Measurements from ENCODE around the gene PEPD. TPM values are rescaled to one million over a fixed set of nuclear protein-coding genes. Genes with fewer than 3 reads are reported as not detected.

Gene PEPD
- polyA plus RNA-seq, 1 donor from 2014 or later = 43.9 TPM

DNA sequence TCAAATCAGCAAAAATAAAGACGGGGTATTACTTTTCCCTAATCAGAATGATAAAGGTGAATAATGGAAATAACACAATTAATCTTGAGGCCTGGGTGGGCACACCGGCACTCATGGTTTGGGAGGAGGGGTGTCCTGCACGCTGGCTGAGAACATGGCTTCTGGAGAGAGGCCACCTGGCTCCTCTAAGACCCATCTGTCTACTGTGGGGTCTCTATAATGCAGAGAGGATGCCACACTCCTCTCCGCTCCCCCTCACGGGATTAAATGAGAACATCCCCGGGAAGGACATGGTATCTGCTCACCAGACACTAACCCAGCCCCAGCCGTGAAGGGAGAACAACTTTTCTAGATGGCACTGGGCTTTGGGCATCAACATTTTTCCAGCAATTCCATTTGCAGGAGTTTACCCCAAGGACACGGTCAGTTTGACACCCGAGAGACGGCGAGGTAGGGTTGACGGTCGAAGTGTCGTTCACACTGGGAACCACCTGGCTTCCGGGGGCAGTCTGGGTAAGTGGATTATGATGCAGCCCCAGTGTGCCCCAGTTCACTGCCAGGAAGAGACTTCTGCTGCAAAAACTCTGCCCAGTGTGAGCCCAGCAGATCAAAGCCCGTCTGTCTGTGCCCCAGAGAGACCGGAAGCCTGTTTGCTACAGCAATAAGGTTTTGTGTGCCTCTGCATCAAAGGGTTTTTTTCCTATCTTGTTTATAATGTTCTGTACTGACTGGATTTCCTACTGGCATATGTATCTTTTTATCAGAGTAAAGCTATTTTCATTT lies 91.5 kb downstream of the PEPD start:
- Histone ChIP-seq H3K9ac (ENCODE audit: low read length) (no peak overlapping the region), H3K27me3 (ENCODE audit: insufficient read depth, low read depth, low read length) (no peaks in the 10 kb centered on the region), H3K27ac (ENCODE audit: low read length) (no peak overlapping the region), H3K36me3 (ENCODE audit: insufficient read depth, low read length) (no peaks in the 10 kb centered on the region), H3K9me2 (ENCODE audit: insufficient read depth, low read length) (no peaks in the 10 kb centered on the region), H3K79me2 (replicated peaks; ENCODE audit: insufficient read depth, low read length) (no peaks in the 10 kb centered on the region), H4K20me1 (ENCODE audit: insufficient read depth) (no peaks in the 10 kb centered on the region), H3K4me3 (ENCODE audit: low read length) (no peak overlapping the region), H3F3A (ENCODE audit: insufficient read depth, low read length, poor library complexity, severe bottlenecking) (no peaks in the 10 kb centered on the region), H2AFZ (ENCODE audit: low read depth, low read length) (no peak overlapping the region), H3K4me2 (ENCODE audit: low read length) (no peak overlapping the region), H3K9me3 (ENCODE audit: low read length) (no peaks in the 10 kb centered on the region)
- no peak for TF ChIP-seq EP300 (conservative IDR thresholded peaks at IDR 0.05; ENCODE audit: poor library complexity, severe bottlenecking)
- no peak for TF ChIP-seq EZH2 (IDR thresholded peaks at IDR 0.05; ENCODE audit: borderline replicate concordance, insufficient read depth, low read length, poor library complexity, severe bottlenecking)
- TF ChIP-seq SMC3 (conservative IDR thresholded peaks at IDR 0.05; ENCODE audit: poor library complexity) = no peak
- TF ChIP-seq TAF1 (IDR thresholded peaks at IDR 0.05; ENCODE audit: low read depth) = no peak
- TF ChIP-seq, protein P1, sequence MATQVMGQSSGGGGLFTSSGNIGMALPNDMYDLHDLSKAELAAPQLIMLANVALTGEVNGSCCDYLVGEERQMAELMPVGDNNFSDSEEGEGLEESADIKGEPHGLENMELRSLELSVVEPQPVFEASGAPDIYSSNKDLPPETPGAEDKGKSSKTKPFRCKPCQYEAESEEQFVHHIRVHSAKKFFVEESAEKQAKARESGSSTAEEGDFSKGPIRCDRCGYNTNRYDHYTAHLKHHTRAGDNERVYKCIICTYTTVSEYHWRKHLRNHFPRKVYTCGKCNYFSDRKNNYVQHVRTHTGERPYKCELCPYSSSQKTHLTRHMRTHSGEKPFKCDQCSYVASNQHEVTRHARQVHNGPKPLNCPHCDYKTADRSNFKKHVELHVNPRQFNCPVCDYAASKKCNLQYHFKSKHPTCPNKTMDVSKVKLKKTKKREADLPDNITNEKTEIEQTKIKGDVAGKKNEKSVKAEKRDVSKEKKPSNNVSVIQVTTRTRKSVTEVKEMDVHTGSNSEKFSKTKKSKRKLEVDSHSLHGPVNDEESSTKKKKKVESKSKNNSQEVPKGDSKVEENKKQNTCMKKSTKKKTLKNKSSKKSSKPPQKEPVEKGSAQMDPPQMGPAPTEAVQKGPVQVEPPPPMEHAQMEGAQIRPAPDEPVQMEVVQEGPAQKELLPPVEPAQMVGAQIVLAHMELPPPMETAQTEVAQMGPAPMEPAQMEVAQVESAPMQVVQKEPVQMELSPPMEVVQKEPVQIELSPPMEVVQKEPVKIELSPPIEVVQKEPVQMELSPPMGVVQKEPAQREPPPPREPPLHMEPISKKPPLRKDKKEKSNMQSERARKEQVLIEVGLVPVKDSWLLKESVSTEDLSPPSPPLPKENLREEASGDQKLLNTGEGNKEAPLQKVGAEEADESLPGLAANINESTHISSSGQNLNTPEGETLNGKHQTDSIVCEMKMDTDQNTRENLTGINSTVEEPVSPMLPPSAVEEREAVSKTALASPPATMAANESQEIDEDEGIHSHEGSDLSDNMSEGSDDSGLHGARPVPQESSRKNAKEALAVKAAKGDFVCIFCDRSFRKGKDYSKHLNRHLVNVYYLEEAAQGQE (IDR thresholded peaks at IDR 0.05; ENCODE audit: borderline replicate concordance) = no peak
- TF ChIP-seq RAD21 (conservative IDR thresholded peaks at IDR 0.05) = no peak
- no peak for TF ChIP-seq POLR2AphosphoS5 (IDR thresholded peaks at IDR 0.05)
- TF ChIP-seq, protein P2, sequence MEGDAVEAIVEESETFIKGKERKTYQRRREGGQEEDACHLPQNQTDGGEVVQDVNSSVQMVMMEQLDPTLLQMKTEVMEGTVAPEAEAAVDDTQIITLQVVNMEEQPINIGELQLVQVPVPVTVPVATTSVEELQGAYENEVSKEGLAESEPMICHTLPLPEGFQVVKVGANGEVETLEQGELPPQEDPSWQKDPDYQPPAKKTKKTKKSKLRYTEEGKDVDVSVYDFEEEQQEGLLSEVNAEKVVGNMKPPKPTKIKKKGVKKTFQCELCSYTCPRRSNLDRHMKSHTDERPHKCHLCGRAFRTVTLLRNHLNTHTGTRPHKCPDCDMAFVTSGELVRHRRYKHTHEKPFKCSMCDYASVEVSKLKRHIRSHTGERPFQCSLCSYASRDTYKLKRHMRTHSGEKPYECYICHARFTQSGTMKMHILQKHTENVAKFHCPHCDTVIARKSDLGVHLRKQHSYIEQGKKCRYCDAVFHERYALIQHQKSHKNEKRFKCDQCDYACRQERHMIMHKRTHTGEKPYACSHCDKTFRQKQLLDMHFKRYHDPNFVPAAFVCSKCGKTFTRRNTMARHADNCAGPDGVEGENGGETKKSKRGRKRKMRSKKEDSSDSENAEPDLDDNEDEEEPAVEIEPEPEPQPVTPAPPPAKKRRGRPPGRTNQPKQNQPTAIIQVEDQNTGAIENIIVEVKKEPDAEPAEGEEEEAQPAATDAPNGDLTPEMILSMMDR (IDR thresholded peaks at IDR 0.05; ENCODE audit: poor library complexity, severe bottlenecking) = no peak
- TF ChIP-seq MXI1 (conservative IDR thresholded peaks at IDR 0.05; ENCODE audit: poor library complexity, severe bottlenecking) = no peak

DNA sequence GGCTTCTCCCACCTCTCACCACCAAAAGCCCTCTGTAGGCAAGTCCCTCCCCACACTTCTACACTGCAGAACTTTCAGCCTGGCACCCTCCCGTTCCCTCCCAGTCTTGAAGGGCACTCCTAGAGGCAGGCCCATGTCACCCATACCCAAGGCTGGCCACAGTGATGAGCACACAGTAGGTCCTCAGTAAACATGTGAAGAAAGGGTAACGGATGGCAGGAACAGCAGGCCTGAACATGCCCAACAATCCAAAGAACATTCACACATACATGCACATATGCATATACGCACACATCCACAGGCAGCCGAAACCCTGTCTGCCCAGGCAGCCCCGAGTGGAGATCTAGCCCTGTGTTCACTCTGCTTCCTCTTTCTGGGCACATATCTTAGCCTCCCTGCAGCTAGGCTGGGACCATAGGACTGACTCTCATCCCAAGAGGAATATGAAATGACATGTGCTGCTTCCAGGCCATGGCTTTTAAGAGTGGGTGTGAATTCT lies 92.9 kb downstream of the PEPD start:
- Histone ChIP-seq H3K36me3 (ENCODE audit: insufficient read depth, low read length) (no peaks in the 10 kb centered on the region), H3K4me2 (ENCODE audit: low read length) (no peak overlapping the region), H3K9me3 (ENCODE audit: low read length) (no peaks in the 10 kb centered on the region), H3F3A (ENCODE audit: insufficient read depth, low read length, poor library complexity, severe bottlenecking) (no peaks in the 10 kb centered on the region), H4K20me1 (ENCODE audit: insufficient read depth) (no peaks in the 10 kb centered on the region), H3K4me3 (ENCODE audit: low read length) (no peak overlapping the region), H3K9ac (ENCODE audit: low read length) (no peak overlapping the region), H3K27me3 (ENCODE audit: insufficient read depth, low read depth, low read length) (no peaks in the 10 kb centered on the region), H3K27ac (ENCODE audit: low read length) (no peak overlapping the region), H3K79me2 (replicated peaks; ENCODE audit: insufficient read depth, low read length) (no peaks in the 10 kb centered on the region), H2AFZ (ENCODE audit: low read depth, low read length) (no peak overlapping the region), H3K9me2 (ENCODE audit: insufficient read depth, low read length) (no peaks in the 10 kb centered on the region)
- TF ChIP-seq EZH2 (IDR thresholded peaks at IDR 0.05; ENCODE audit: borderline replicate concordance, insufficient read depth, low read length, poor library complexity, severe bottlenecking) (no peak), SMC3 (conservative IDR thresholded peaks at IDR 0.05; ENCODE audit: poor library complexity) (no peak), MXI1 (conservative IDR thresholded peaks at IDR 0.05; ENCODE audit: poor library complexity, severe bottlenecking) (no peak), POLR2AphosphoS5 (IDR thresholded peaks at IDR 0.05) (no peak), TAF1 (IDR thresholded peaks at IDR 0.05; ENCODE audit: low read depth) (no peak), EP300 (conservative IDR thresholded peaks at IDR 0.05; ENCODE audit: poor library complexity, severe bottlenecking) (no peak), RAD21 (conservative IDR thresholded peaks at IDR 0.05) (no peak)
- TF ChIP-seq, protein P1 (IDR thresholded peaks at IDR 0.05; ENCODE audit: borderline replicate concordance) = no peak
- TF ChIP-seq, protein P2 (IDR thresholded peaks at IDR 0.05; ENCODE audit: poor library complexity, severe bottlenecking) = no peak
